ENCODE data around the gene CEBPA.

The CEBPA gene

GRCh38 chr19:33270769-33271168 is 31.6 kb downstream of the CEBPA start:
- DNase-seq = no peak

- no peak for DNase-seq
Observed at GRCh38 chr19:33269016-33269415, 33.3 kb downstream of the CEBPA start.

- DNase-seq = no peak
Observed at GRCh38 chr19:33268162-33268991, 34.0 kb downstream of the CEBPA start.

- DNase-seq = no peak
Observed at GRCh38 chr19:33267706-33268105, 34.6 kb downstream of the CEBPA start.

GRCh38 chr19:33266974-33267484 is 35.3 kb downstream of the CEBPA start:
- no peak for DNase-seq

- no peak for DNase-seq
Observed at GRCh38 chr19:33264881-33265445, 37.4 kb downstream of the CEBPA start.

GRCh38 chr19:33263325-33264023 is 38.9 kb downstream of the CEBPA start:
- no peak for DNase-seq

GRCh38 chr19:33261511-33262189 is 40.7 kb downstream of the CEBPA start:
- DNase-seq = no peak

GRCh38 chr19:33260628-33261418 is 41.5 kb downstream of the CEBPA start:
- DNase-seq = no peak

- DNase-seq = no peak
Observed at GRCh38 chr19:33259539-33259938, 42.8 kb downstream of the CEBPA start.

GRCh38 chr19:33257828-33258227 is 44.5 kb downstream of the CEBPA start:
- DNase-seq = no peak

- no peak for DNase-seq
Observed at GRCh38 chr19:33256261-33256660, 46.1 kb downstream of the CEBPA start.

- no peak for DNase-seq
Observed at GRCh38 chr19:33255781-33256180, 46.6 kb downstream of the CEBPA start.

GRCh38 chr19:33254245-33254824 is 48.0 kb downstream of the CEBPA start:
- DNase-seq = no peak

GRCh38 chr19:33252971-33253370 is 49.4 kb downstream of the CEBPA start:
- no peak for DNase-seq

GRCh38 chr19:33252418-33252962 is 49.8 kb downstream of the CEBPA start:
- DNase-seq = no peak

- no peak for DNase-seq
Observed at GRCh38 chr19:33251526-33252090, 50.7 kb downstream of the CEBPA start.

GRCh38 chr19:33251076-33251475 is 51.3 kb downstream of the CEBPA start:
- DNase-seq = no peak

GRCh38 chr19:33250500-33250899 is 51.8 kb downstream of the CEBPA start:
- no peak for DNase-seq

Data from fibroblast of skin of scalp (primary cell).